ENCODE measurements around the gene YIPF3.

Gene YIPF3

GRCh38 chr6:43494321-43494720, 22.4 kb downstream of the YIPF3 start:
- in situ Hi-C loops (cut with MboI; ENCODE audit: low sequenced_read_pairs) = no loop called here

GRCh38 chr6:43493833-43494232, 22.9 kb downstream of the YIPF3 start:
- in situ Hi-C loops (cut with MboI; ENCODE audit: low sequenced_read_pairs) = no loop called here

GRCh38 chr6:43493230-43493629, 23.5 kb downstream of the YIPF3 start:
- in situ Hi-C loops (cut with MboI; ENCODE audit: low sequenced_read_pairs) = no loop called here

GRCh38 chr6:43492673-43493072, 24.1 kb downstream of the YIPF3 start:
- in situ Hi-C loops (cut with MboI; ENCODE audit: low sequenced_read_pairs) = no loop called here

GRCh38 chr6:43491750-43492661, 24.7 kb downstream of the YIPF3 start:
- in situ Hi-C loops (cut with MboI; ENCODE audit: low sequenced_read_pairs) = no loop called here

GRCh38 chr6:43490523-43490939, 26.2 kb downstream of the YIPF3 start:
- in situ Hi-C loops (cut with MboI; ENCODE audit: low sequenced_read_pairs) = no loop called here

GRCh38 chr6:43489277-43490072, 27.3 kb downstream of the YIPF3 start:
- in situ Hi-C loops (cut with MboI; ENCODE audit: low sequenced_read_pairs) = no loop called here

- in situ Hi-C loops (cut with MboI; ENCODE audit: low sequenced_read_pairs) = no loop called here
These were observed 28.0 kb downstream of the YIPF3 start for GRCh38 chr6:43488667-43489276.

- in situ Hi-C loops (cut with MboI; ENCODE audit: low sequenced_read_pairs) = no loop called here
These were observed 35.0 kb downstream of the YIPF3 start for GRCh38 chr6:43481591-43482236.

GRCh38 chr6:43481075-43481474, 35.7 kb downstream of the YIPF3 start:
- in situ Hi-C loops (cut with MboI; ENCODE audit: low sequenced_read_pairs) = no loop called here

- in situ Hi-C loops (cut with MboI; ENCODE audit: low sequenced_read_pairs) = no loop called here
These were observed 38.7 kb downstream of the YIPF3 start for GRCh38 chr6:43478008-43478372.

GRCh38 chr6:43477235-43478007, 39.3 kb downstream of the YIPF3 start, which contains the start of gene TJAP1:
TJAP1 (plus strand) TSS chr6:43477570; CDS start chr6:43499002, 21,432 bp downstream.
- in situ Hi-C loops (cut with MboI; ENCODE audit: low sequenced_read_pairs) = no loop called here

- in situ Hi-C loops (cut with MboI; ENCODE audit: low sequenced_read_pairs) = no loop called here
These were observed 40.0 kb downstream of the YIPF3 start for GRCh38 chr6:43476746-43477145.

- in situ Hi-C loops (cut with MboI; ENCODE audit: low sequenced_read_pairs) = no loop called here
These were observed 41.2 kb downstream of the YIPF3 start for GRCh38 chr6:43475516-43475915.

- in situ Hi-C loops (cut with MboI; ENCODE audit: low sequenced_read_pairs) = no loop called here
These were observed 44.2 kb downstream of the YIPF3 start for GRCh38 chr6:43472515-43472914.

GRCh38 chr6:43471399-43471798, 45.3 kb downstream of the YIPF3 start:
- in situ Hi-C loops (cut with MboI; ENCODE audit: low sequenced_read_pairs) = no loop called here

- in situ Hi-C loops (cut with MboI; ENCODE audit: low sequenced_read_pairs) = no loop called here
These were observed 46.8 kb downstream of the YIPF3 start for GRCh38 chr6:43469947-43470346.

- in situ Hi-C loops (cut with MboI; ENCODE audit: low sequenced_read_pairs) = no loop called here
These were observed 47.7 kb downstream of the YIPF3 start for GRCh38 chr6:43468748-43469681.

- in situ Hi-C loops (cut with MboI; ENCODE audit: low sequenced_read_pairs) = no loop called here
These were observed 48.5 kb downstream of the YIPF3 start for GRCh38 chr6:43468240-43468639.

Measured in HL-60/S4 (cell line).